Activated naive CD4-positive, alpha-beta T cell treated with anti-CD3 and anti-CD28 coated beads, Interleukin-2, amount 10 ng/mL, durations not matched to agents 7 days and 5 days (primary cell): Measurements from ENCODE around the gene CLNS1A.
A peak's percentile ranks its signal among the peaks of the same experiment; 100 is the strongest.
"Not testable (repeated sequence)": the region's sequence is repeated elsewhere in the genome, so short reads cannot be mapped to it uniquely, and the experiment has no call there.

ENCODE experiments used
- CTCF ChIA-PET: fragments of 350-600 bp; sonication (Branson Sonifier 250); formaldehyde crosslinking; loops from one replicate; lab custom pipeline; 2021; ENCODE audit warnings: antibody characterized with exemption; lab: Charles Lee
- DNase-seq: peaks from one replicate; pipeline ENCODE4 v3.0.0-alpha.2; 2020
- H3K27ac Mint-ChIP-seq: one replicate; pipeline ENCODE4 v1.8.0; 2021; ENCODE audit warnings: mild to moderate bottlenecking, moderate library complexity, mixed read lengths
- H3K27me3 Mint-ChIP-seq: one replicate; pipeline ENCODE4 v1.8.0; 2021; ENCODE audit warnings: mild to moderate bottlenecking, mixed read lengths
- H3K36me3 Mint-ChIP-seq: one replicate; pipeline ENCODE4 v1.8.0; 2021; ENCODE audit warnings: mixed read lengths
- H3K4me1 Mint-ChIP-seq: one replicate; pipeline ENCODE4 v1.8.0; 2021; ENCODE audit warnings: mixed read lengths
- H3K4me3 Mint-ChIP-seq: one replicate; pipeline ENCODE4 v1.8.0; 2021; ENCODE audit warnings: mild to moderate bottlenecking, moderate library complexity, mixed read lengths
- H3K9me3 Mint-ChIP-seq: one replicate; pipeline ENCODE4 v1.8.0; 2021; ENCODE audit warnings: mixed read lengths

Gene CLNS1A

GRCh38 chr11:77647654-77648305, 10.2 kb upstream of the CLNS1A start:
- H3K36me3 Mint-ChIP-seq = no peaks in the 10 kb centered on the region
- H3K9me3 Mint-ChIP-seq = no peaks in the 10 kb centered on the region
- H3K27ac Mint-ChIP-seq = no peak overlapping the region
- no peak overlapping the region for H3K4me3 Mint-ChIP-seq
- CTCF ChIA-PET = interaction anchor here (1.2 kb wide), 1 partner anchor 13 kb away, joined by 3 read pairs; no protein-coding TSS in a partner anchor
- H3K4me1 Mint-ChIP-seq = peaks cover 8% of the 10 kb centered on the region
- H3K27me3 Mint-ChIP-seq = peaks cover 16% of the 10 kb centered on the region
- no peak for DNase-seq

GRCh38 chr11:77644887-77645286, 7.3 kb upstream of the CLNS1A start:
- peaks cover 10% of the 10 kb centered on the region for H3K9me3 Mint-ChIP-seq
- DNase-seq = no peak
- peaks cover 11% of the 10 kb centered on the region for H3K4me1 Mint-ChIP-seq
- no peak overlapping the region for H3K27ac Mint-ChIP-seq
- H3K4me3 Mint-ChIP-seq = no peak overlapping the region
- no peaks in the 10 kb centered on the region for H3K36me3 Mint-ChIP-seq
- CTCF ChIA-PET = no interaction called here
- peaks cover 16% of the 10 kb centered on the region for H3K27me3 Mint-ChIP-seq

- no peak for DNase-seq
- H3K27me3 Mint-ChIP-seq = peaks cover 16% of the 10 kb centered on the region
- CTCF ChIA-PET = interaction anchor here (1.3 kb wide), 1 partner anchor 404 kb away, joined by 4 read pairs; no protein-coding TSS in a partner anchor
- H3K9me3 Mint-ChIP-seq = peaks cover 16% of the 10 kb centered on the region
- H3K4me1 Mint-ChIP-seq = peaks cover 21% of the 10 kb centered on the region
- no peak overlapping the region for H3K4me3 Mint-ChIP-seq
- H3K36me3 Mint-ChIP-seq = peaks cover 8% of the 10 kb centered on the region
- H3K27ac Mint-ChIP-seq = no peak overlapping the region
Measured at GRCh38 chr11:77642228-77642627, 4.6 kb upstream of the CLNS1A start.

- CTCF ChIA-PET = no interaction called here
- H3K9me3 Mint-ChIP-seq = peaks cover 16% of the 10 kb centered on the region
- peak overlapping the region; percentile 91 for H3K27ac Mint-ChIP-seq
- no peaks in the 10 kb centered on the region for H3K27me3 Mint-ChIP-seq
- H3K4me1 Mint-ChIP-seq = peaks cover 48% of the 10 kb centered on the region
- DNase-seq = no peak
- H3K36me3 Mint-ChIP-seq = peaks cover 21% of the 10 kb centered on the region
- peak overlapping the region; percentile 90 for H3K4me3 Mint-ChIP-seq
Measured at GRCh38 chr11:77636731-77637344, 756 bp downstream of the CLNS1A start.

GRCh38 chr11:77633926-77634325, 3.7 kb downstream of the CLNS1A start:
- not testable (repeated sequence) for H3K4me3 Mint-ChIP-seq, H3K9me3 Mint-ChIP-seq, DNase-seq, H3K27me3 Mint-ChIP-seq
- Mint-ChIP-seq H3K27ac (peak overlapping the region; percentile 34), H3K4me1 (peaks cover 59% of the 10 kb centered on the region), H3K36me3 (peaks cover 24% of the 10 kb centered on the region)
- CTCF ChIA-PET = interaction anchor here (1.3 kb wide), 1 partner anchor 14 kb away, joined by 6 read pairs; no protein-coding TSS in a partner anchor

- Mint-ChIP-seq H3K27ac (no peak overlapping the region), H3K4me3 (no peak overlapping the region), H3K9me3 (no peaks in the 10 kb centered on the region), H3K36me3 (peaks cover 16% of the 10 kb centered on the region), H3K27me3 (no peaks in the 10 kb centered on the region), H3K4me1 (peaks cover 34% of the 10 kb centered on the region)
- no peak for DNase-seq
- CTCF ChIA-PET = interaction anchor here (1.2 kb wide), 1 partner anchor 82 kb away, joined by 5 read pairs; no protein-coding TSS in a partner anchor
Measured at GRCh38 chr11:77630157-77630710, 7.4 kb downstream of the CLNS1A start.

- no peak for DNase-seq
- Mint-ChIP-seq H3K27ac (no peak overlapping the region), H3K4me1 (no peaks in the 10 kb centered on the region), H3K4me3 (no peak overlapping the region), H3K36me3 (peaks cover 30% of the 10 kb centered on the region), H3K27me3 (no peaks in the 10 kb centered on the region), H3K9me3 (no peaks in the 10 kb centered on the region)
- CTCF ChIA-PET = interaction anchor here (0.7 to 1.8 kb wide), 15 partner anchors 13 to 945 kb away, joined by 3 to 13 read pairs (median 4); partner anchors contain the start of gene AQP11
Measured at GRCh38 chr11:77619576-77620198, 17.9 kb downstream of the CLNS1A start.

GRCh38 chr11:77617892-77618291, 19.7 kb downstream of the CLNS1A start:
- H3K27ac Mint-ChIP-seq = no peak overlapping the region
- no peak for DNase-seq
- no peaks in the 10 kb centered on the region for H3K27me3 Mint-ChIP-seq
- CTCF ChIA-PET = no interaction called here
- no peaks in the 10 kb centered on the region for H3K9me3 Mint-ChIP-seq
- peaks cover 32% of the 10 kb centered on the region for H3K36me3 Mint-ChIP-seq
- no peaks in the 10 kb centered on the region for H3K4me1 Mint-ChIP-seq
- no peak overlapping the region for H3K4me3 Mint-ChIP-seq

GRCh38 chr11:77611921-77612320, 25.7 kb downstream of the CLNS1A start:
- Mint-ChIP-seq H3K27ac (no peak overlapping the region), H3K4me1 (no peaks in the 10 kb centered on the region)

GRCh38 chr11:77609234-77609633, 28.4 kb downstream of the CLNS1A start:
- Mint-ChIP-seq H3K36me3 (peaks cover 23% of the 10 kb centered on the region), H3K4me1 (no peaks in the 10 kb centered on the region), H3K9me3 (no peaks in the 10 kb centered on the region), H3K4me3 (no peak overlapping the region), H3K27me3 (no peaks in the 10 kb centered on the region), H3K27ac (no peak overlapping the region)
- DNase-seq = no peak
- CTCF ChIA-PET = no interaction called here

More at GRCh38 chr11:77611921-77612320, 25.7 kb downstream of the CLNS1A start:
- no peaks in the 10 kb centered on the region for H3K27me3 Mint-ChIP-seq
- no peak overlapping the region for H3K4me3 Mint-ChIP-seq
- peaks cover 32% of the 10 kb centered on the region for H3K36me3 Mint-ChIP-seq
- no peak for DNase-seq
- CTCF ChIA-PET = interaction anchor here (0.5 to 1.1 kb wide), 2 partner anchors 10 to 58 kb away, joined by 3 read pairs; no protein-coding TSS in a partner anchor
- no peaks in the 10 kb centered on the region for H3K9me3 Mint-ChIP-seq

- Mint-ChIP-seq H3K36me3 (peaks cover 13% of the 10 kb centered on the region), H3K9me3 (no peaks in the 10 kb centered on the region), H3K4me1 (no peaks in the 10 kb centered on the region), H3K4me3 (no peak overlapping the region), H3K27ac (no peak overlapping the region), H3K27me3 (no peaks in the 10 kb centered on the region)
- CTCF ChIA-PET = no interaction called here
- no peak for DNase-seq
Measured at GRCh38 chr11:77604281-77604680, 33.3 kb downstream of the CLNS1A start.

- Mint-ChIP-seq H3K36me3 (peaks cover 5% of the 10 kb centered on the region), H3K4me3 (no peak overlapping the region), H3K4me1 (no peaks in the 10 kb centered on the region), H3K27ac (no peak overlapping the region), H3K9me3 (no peaks in the 10 kb centered on the region), H3K27me3 (no peaks in the 10 kb centered on the region)
- no peak for DNase-seq
- CTCF ChIA-PET = interaction anchor here (0.7 to 2.5 kb wide), 3 partner anchors 10 to 557 kb away, joined by 3 to 8 read pairs (median 6); no protein-coding TSS in a partner anchor
Measured at GRCh38 chr11:77602381-77603088, 35.1 kb downstream of the CLNS1A start.

GRCh38 chr11:77598195-77598594, 39.4 kb downstream of the CLNS1A start:
- no peaks in the 10 kb centered on the region for H3K36me3 Mint-ChIP-seq
- no peaks in the 10 kb centered on the region for H3K9me3 Mint-ChIP-seq
- no peaks in the 10 kb centered on the region for H3K4me1 Mint-ChIP-seq

GRCh38 chr11:77596626-77597025, 41.0 kb downstream of the CLNS1A start:
- no peak for DNase-seq
- Mint-ChIP-seq H3K36me3 (no peaks in the 10 kb centered on the region), H3K4me1 (no peaks in the 10 kb centered on the region), H3K27me3 (no peaks in the 10 kb centered on the region), H3K9me3 (no peaks in the 10 kb centered on the region), H3K27ac (no peak overlapping the region), H3K4me3 (no peak overlapping the region)
- CTCF ChIA-PET = no interaction called here

More at GRCh38 chr11:77598195-77598594, 39.4 kb downstream of the CLNS1A start:
- Mint-ChIP-seq H3K27ac (no peak overlapping the region), H3K27me3 (no peaks in the 10 kb centered on the region), H3K4me3 (no peak overlapping the region)
- no peak for DNase-seq
- CTCF ChIA-PET = no interaction called here
